ENCODE data around the gene STH. TPM values are rescaled to one million over a fixed set of nuclear protein-coding genes. Genes with fewer than 3 reads are reported as not detected.

STH gene
- total RNA-seq, 1 donor from 2014 or later: not detected

DNA sequence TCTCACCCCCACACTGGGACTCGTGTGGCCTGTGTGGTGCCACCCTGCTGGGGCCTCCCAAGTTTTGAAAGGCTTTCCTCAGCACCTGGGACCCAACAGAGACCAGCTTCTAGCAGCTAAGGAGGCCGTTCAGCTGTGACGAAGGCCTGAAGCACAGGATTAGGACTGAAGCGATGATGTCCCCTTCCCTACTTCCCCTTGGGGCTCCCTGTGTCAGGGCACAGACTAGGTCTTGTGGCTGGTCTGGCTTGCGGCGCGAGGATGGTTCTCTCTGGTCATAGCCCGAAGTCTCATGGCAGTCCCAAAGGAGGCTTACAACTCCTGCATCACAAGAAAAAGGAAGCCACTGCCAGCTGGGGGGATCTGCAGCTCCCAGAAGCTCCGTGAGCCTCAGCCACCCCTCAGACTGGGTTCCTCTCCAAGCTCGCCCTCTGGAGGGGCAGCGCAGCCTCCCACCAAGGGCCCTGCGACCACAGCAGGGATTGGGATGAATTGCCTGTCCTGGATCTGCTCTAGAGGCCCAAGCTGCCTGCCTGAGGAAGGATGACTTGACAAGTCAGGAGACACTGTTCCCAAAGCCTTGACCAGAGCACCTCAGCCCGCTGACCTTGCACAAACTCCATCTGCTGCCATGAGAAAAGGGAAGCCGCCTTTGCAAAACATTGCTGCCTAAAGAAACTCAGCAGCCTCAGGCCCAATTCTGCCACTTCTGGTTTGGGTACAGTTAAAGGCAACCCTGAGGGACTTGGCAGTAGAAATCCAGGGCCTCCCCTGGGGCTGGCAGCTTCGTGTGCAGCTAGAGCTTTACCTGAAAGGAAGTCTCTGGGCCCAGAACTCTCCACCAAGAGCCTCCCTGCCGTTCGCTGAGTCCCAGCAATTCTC, 27.4 kb downstream of the STH start:
- DNase-seq (ENCODE audit: low read depth): no peak

DNA sequence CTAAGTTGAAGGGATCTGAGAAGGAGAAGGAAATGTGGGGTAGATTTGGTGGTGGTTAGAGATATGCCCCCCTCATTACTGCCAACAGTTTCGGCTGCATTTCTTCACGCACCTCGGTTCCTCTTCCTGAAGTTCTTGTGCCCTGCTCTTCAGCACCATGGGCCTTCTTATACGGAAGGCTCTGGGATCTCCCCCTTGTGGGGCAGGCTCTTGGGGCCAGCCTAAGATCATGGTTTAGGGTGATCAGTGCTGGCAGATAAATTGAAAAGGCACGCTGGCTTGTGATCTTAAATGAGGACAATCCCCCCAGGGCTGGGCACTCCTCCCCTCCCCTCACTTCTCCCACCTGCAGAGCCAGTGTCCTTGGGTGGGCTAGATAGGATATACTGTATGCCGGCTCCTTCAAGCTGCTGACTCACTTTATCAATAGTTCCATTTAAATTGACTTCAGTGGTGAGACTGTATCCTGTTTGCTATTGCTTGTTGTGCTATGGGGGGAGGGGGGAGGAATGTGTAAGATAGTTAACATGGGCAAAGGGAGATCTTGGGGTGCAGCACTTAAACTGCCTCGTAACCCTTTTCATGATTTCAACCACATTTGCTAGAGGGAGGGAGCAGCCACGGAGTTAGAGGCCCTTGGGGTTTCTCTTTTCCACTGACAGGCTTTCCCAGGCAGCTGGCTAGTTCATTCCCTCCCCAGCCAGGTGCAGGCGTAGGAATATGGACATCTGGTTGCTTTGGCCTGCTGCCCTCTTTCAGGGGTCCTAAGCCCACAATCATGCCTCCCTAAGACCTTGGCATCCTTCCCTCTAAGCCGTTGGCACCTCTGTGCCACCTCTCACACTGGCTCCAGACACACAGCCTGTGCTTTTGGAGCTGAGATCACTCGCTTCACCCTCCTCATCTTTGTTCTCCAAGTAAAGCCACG, 28.3 kb downstream of the STH start:
- DNase-seq (ENCODE audit: low read depth): peak; percentile 31

DNA sequence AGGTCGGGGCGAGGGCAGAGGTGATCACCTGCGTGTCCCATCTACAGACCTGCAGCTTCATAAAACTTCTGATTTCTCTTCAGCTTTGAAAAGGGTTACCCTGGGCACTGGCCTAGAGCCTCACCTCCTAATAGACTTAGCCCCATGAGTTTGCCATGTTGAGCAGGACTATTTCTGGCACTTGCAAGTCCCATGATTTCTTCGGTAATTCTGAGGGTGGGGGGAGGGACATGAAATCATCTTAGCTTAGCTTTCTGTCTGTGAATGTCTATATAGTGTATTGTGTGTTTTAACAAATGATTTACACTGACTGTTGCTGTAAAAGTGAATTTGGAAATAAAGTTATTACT, 28.9 kb downstream of the STH start:
- no peak for DNase-seq (ENCODE audit: low read depth)

DNA sequence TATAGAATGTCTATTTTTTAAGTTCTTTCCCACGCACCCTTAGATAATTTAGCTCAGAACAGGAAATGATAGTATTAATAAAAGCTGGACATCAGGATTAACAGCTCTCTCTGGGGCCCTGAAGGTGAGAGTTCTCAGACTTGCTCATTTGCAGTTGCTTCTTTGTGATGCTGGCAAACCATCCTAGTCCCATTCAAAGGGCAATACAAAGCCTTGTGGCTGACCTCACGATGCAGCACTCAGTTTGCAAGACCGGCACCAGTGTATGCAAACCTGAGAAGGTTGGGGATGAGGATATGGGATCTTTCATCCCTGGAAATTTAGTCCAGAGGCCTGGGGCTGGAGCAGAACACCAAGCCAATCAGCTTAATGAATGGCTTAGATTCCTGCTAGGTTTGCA, 29.3 kb downstream of the STH start:
- DNase-seq (ENCODE audit: low read depth): no peak

DNA sequence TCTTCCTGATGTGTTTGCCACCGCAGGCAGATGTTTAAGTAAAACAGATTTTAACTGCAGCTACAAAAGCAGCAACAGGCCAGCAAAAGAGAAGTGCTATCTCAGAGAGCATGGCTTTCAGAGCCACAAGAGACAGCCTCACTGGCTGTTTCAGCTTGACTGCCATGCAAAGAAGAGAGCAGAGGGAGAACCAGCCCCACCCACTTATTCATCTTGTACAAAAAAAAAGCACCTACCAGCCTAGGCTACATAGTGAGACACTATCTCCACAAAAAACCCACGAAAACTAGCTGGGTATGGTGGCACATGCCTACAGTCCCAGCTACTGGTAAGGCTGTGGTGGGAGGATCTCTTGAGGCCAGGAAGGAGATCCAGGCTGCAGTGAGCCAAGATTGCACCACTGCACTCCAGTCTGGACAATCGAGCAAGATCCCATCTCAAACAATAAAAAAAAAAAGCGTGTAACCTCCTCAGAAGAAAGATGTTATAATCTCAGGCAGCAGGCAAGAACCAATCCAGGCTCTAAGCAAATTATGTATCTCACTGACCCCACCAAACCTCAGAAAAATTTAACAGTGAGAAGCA, 30.0 kb downstream of the STH start:
- no peak for DNase-seq (ENCODE audit: low read depth)

DNA sequence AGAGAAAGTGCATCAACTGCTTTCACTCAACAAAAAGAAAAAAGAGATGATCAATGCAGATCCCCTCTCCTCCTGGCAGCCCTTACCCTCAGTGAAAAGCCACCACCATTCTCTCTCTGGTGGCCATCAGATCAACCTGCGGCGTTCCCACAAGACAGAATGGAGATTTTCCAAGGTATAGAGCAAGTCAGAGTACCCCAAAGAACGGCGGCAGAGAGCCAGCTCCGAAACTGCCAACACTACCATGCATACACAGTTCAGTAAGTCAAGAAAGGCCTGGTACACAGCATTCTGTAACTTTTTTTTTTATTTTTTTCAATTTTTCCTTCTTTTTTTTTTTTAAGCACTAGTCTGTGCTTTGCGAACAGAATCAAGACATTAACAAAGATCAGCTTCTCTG, 30.6 kb downstream of the STH start:
- no peak for DNase-seq (ENCODE audit: low read depth)

DNA sequence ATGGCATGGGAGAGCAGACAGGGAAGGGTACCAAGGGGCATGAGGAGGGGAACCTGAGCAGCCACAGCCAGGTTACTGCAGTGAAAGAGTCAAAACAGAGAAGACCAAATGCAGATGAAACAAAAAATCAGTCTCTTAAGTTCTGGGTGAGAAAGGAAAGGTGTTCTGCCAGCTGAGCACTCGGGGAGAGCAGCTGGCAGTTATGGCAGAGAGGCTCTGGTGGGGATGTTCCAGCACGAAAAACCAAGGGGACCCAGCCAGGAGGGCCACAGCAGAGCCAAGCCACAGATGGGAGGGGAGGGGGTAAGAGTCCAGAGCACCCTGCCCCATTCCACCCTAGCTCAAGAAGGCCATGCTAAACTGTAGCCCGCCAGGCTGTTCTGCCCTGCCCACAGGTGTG, 31.7 kb downstream of the STH start:
- DNase-seq (ENCODE audit: low read depth): no peak

DNA sequence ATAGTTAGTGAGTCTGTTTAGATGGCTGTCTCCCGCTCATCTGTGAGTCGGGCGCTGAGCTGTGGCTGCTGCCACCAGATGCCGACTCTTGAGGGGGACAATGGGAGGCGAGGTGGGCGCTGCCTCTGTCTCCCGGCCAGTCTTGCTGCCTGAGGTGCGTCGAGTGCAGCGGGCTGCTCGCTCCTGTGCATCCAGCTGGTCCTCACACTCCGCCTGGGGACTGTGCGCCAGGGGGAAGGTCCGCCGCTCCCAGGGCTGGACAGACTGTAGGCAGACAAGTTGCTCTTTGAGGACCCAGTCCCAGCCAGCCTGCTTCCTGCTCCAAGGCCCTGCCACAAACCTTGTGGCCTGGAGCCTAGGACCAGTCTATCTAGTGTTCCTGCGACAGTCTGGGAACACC, 32.4 kb downstream of the STH start:
- DNase-seq (ENCODE audit: low read depth): no peak

DNA sequence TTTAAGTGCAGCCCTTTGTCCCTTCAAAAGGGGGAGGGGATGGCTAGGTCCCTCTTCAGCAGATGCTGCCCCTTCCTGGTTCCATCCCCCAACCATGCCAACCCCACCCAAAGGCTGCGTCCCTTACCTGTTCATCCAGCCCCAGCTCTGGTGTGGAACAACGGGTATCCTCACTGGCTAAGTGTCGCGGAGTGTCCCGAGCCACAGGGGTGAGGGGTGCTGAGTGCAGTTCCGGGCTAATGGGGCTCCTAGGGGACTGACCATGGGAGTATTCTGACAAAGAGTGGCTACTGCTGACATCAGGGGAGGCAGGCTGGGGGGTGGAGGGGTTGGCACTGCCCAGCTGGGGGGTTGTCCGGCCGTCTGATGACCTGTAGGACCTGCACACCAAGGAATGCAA, 32.9 kb downstream of the STH start:
- no peak for DNase-seq (ENCODE audit: low read depth)

DNA sequence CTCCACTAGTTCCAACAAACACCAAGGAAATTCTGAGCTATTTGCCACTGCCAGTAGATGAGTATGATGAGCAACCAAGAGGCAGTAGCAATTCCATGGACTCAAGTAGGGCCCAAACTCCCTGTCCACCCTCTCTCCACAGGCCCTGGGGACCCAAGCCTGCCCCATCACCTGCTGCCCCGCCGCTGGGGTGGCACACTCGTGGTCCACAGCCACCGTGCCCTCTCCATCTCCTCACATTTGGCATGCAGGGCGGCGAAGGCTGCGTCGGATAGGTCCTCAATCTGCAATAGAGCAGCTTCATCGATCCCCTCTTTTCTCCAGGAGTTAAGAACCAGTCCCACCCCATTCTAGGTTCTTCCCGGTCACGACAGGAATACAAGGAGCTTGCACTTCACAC, 33.9 kb downstream of the STH start:
- no peak for DNase-seq (ENCODE audit: low read depth)

DNA sequence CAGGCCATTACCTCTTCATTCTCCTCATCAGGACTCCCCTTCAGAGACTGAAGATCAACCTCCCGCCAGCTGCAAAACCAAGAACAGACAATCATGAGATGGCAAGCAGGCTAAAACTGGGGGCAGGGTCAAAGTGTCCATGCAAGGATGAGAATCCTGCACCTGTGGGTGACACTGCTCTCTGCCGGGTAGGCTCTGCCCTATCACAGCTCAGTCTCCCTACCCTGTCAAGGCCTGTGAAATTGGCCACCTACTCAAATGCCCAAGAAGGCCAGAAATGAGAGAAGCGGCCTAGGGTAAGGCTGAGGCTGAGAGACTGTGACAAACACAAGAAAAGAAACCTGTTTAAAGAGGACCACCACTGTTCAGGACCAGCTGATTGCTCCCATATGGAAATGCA, 34.3 kb downstream of the STH start:
- no peak for DNase-seq (ENCODE audit: low read depth)

DNA sequence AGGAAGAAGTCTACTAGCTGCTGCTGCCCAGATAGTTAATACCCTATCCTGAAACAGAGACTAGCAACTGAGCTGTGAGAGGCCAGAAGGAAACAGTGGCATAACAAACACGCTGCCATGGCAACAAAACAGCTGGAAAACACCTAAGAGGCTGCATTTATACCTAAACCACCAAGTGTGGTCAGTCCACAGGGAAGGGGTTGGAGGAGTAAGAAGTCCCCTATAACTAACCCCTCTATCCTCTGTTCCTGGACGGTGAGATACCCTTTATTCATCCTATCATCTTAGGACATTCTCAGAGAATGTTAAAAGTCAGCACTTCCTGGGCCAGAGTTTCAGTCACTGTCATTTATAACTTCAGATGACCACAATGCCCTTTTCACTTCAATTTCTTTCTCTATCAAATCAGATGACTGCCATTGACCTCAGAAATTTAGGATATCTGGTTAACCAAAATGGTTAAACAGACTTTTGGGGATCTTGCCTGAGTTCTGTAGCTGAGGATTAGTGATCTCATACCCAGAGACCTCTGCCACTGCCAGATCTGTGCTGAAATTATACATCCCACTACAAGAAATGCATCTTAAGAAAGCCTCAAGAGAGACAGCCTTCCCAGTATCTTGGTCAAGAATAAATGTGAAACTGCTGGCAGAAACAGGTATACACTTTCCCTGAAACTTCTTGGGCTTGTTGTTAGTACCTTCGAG, 36.2 kb downstream of the STH start:
- DNase-seq (ENCODE audit: low read depth): no peak

DNA sequence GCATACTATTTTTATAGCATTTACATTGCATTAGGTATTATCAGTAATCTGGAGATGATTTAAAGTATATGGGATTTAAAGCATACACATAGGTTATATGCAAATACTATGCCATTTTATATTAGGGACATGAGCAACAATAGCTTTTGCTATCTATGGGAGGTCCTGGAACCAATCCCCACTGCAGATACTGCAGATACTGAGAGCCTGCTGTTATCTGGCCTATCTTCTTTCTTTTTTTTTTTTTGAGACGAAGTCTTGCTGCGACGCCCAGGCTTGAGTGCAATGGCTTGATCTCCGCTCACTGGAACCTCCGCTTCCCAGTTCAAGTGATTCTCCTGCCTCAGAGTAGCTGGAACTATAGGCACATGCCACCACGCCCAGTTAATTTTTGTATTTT, 37.4 kb downstream of the STH start:
- no peak for DNase-seq (ENCODE audit: low read depth)

DNA sequence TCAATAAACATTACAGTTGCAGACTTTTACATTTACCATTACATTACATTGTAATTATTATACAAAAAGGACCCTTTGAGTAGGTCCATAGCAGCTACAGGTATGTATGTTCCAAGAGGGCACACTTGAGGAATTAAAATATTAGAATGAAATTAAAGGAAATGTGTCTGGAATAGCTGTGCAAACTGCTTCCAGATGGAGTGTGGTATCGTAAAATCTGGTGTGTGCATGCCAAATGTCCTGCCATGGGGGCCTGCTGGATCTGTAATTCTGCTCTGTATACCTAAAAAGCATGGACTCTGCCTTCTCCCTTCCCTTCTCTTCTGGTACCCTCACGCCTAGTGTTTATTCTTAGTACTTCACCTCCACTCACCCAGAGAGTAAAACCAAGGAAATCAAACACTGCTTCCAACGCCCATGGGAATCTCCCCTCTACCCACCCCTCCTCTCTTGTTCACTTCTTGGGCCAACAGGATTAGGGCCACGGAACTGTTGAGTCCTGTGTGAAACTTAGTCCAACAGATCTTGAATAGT, 38.7 kb downstream of the STH start:
- no peak for DNase-seq (ENCODE audit: low read depth)

DNA sequence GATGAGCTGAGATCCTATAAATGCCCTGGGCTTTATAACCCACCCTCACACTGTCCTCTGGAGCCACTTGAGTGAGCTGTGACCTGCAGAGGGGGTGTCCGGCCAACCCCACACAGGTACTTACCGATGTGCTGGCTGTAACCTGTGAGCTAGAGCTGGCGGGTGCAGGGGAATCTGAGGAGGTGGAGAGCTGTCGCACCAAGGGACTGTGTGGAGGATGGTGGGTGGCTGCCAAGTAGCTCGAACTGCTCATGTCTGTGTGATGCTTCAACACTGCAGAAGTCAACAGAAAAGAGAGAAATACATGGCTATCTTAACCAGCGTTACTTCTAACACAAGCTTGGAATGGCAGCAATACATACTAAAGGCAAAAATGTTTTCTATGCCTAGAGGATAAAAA, 39.4 kb downstream of the STH start:
- no peak for DNase-seq (ENCODE audit: low read depth)

DNA sequence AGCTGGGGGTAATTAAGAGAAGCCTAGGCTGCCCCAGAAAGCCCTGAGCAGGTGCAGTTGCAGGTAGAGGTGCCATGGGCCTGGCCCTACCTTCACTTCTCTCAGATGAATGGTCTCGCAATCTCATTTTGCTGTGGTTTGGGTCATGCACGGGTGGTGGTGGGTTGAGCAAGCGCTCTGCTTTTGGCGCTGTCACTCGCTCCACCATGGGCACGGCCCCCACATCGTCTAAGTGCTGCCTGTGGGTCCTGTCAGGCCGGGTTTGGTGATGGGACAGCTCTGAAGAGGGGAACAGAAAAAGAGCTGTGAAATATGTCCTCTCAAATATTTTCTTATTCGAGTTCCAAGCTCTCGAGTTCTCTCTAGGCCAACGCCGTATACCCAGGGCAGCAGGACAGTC, 39.9 kb downstream of the STH start:
- no peak for DNase-seq (ENCODE audit: low read depth)

DNA sequence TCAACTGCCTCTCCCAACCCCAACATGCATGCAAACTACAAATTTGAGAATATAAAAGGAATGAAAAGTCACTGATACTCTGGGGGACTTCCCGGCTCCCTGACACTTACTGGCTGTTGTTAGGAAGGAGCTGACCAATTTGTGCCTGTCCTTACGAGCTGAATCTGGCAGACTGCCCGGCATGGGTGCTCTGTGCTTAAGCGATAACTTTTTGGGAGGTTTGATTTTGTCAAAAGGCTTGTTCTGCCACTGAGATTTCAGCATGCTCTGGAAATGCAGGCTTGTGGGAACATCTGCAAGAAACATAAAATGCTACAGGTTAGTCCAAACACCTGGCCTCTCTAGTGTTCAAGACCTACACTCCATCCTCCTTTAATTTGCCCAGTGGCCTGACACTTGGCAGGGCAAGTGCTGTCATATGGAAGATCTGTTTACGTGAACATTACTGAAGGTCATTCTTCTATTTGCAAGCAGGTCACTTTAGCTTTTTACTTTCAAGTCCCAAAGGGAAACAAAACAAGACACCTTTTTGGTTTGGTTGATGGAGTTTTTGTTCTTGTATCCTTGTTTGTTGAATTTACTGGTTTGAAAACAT, 40.6 kb downstream of the STH start:
- DNase-seq (ENCODE audit: low read depth): no peak

DNA sequence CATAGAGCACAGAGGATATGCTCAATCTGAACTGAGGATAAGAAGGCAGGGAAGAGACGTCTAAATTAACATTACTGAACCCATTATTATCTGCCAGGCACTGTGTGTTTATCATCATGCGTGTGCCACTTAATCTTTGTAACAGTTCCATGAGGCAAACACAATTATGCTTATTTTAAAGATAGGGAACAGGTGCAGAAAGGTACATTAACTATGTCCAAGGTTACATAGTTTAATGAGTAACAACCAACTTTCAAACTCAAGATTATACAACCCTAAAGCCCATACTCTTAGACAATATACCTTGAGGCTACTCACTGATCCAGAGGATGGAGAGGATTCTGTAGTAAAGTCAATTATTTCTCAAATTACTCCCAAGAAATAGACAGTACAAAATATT, 43.2 kb downstream of the STH start:
- DNase-seq (ENCODE audit: low read depth): no peak

DNA sequence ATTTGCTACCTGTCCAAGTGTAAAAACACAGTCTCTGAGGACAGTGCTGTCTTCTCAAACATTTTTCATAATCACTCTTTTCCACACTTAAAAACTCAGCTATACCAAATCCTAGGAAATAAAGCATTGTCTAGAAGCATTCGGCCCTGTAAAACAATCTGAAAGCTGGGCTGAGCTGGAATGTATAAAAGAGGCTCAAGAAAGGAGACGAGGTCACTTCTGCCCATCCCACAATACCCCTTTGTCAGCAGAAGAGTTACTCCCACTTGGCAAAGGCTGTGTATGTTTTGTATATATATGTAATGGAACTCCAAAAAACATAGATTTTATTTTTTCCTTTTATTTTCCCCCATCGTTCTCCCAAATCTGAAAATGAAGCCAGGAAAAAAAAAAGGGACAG, 43.9 kb downstream of the STH start:
- DNase-seq (ENCODE audit: low read depth): no peak

DNA sequence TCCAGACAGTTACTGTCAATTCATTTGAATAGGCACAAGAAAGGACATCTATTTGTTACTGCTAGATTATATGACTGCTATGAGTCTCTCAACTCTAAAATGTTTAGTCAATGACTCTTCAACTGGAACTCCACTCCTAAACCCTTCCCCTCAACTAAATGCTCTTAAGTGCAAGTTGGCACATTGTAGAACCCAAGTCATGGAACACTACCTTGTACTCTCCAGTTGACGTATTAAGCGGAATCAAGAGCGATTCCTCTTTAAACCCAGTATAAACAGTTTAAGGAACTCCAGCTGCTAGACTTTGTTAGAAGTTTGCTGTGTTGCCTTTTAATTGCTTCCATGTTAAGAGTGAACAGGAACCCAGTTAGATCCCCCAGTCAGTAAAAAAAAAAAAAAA, 44.6 kb downstream of the STH start:
- no peak for DNase-seq (ENCODE audit: low read depth)
